IMR-90 (cell line): ENCODE results near the gene ARHGAP45.

Source experiments
- BHLHE40 ChIP-seq: fragments of 150-350 bp; IDR thresholded peaks from 2 replicates; pipeline ENCODE4 v1.6.1; 2016; ENCODE audit warnings: mild to moderate bottlenecking, low read depth, low read length
- CEBPB ChIP-seq: IDR thresholded peaks from 2 replicates; pipeline ENCODE4 v1.6.1; 2012; ENCODE audit warnings: low read depth, low read length, improper control_type of control experiment
- CHD1 ChIP-seq: IDR thresholded peaks from 2 replicates; pipeline ENCODE4 v1.6.1; 2012; ENCODE audit warnings: low read depth, low read length, improper control_type of control experiment
- FOS ChIP-seq: fragments of 150-350 bp; IDR thresholded peaks from 2 replicates; pipeline ENCODE4 v1.6.1; 2016; ENCODE audit warnings: low read depth, low read length
- MAFK ChIP-seq: IDR thresholded peaks from 2 replicates; pipeline ENCODE4 v1.6.1; 2012; ENCODE audit warnings: low read depth, low read length, improper control_type of control experiment
- MAZ ChIP-seq: IDR thresholded peaks from 2 replicates; pipeline ENCODE4 v1.6.1; 2012; ENCODE audit warnings: low read depth, mild to moderate bottlenecking, low read length, improper control_type of control experiment, moderate library complexity, borderline replicate concordance
- NFE2L2 ChIP-seq: fragments of 150-350 bp; IDR thresholded peaks from 2 replicates; pipeline ENCODE4 v1.6.1; 2016; ENCODE audit warnings: low read depth, mild to moderate bottlenecking, low read length
- POLR2A ChIP-seq: IDR thresholded peaks from 2 replicates; pipeline ENCODE4 v1.6.1; 2012; ENCODE audit warnings: mild to moderate bottlenecking, low read depth, low read length
- RAD21 ChIP-seq: IDR thresholded peaks from 2 replicates; pipeline ENCODE4 v1.6.1; 2012; ENCODE audit warnings: low read length, improper control_type of control experiment
- RFX5 ChIP-seq: IDR thresholded peaks from 2 replicates; pipeline ENCODE4 v1.8.0; 2012; ENCODE audit warnings: low read depth, mild to moderate bottlenecking, low read length, moderate library complexity
- SMC3 ChIP-seq: fragments of 150-350 bp; IDR thresholded peaks from 2 replicates; pipeline ENCODE4 v1.6.1; 2016; ENCODE audit warnings: low read depth, mild to moderate bottlenecking, antibody characterized with exemption, low read length, moderate library complexity
- TF ChIP-seq, protein P1 (sequence below): conservative IDR thresholded peaks from 2 replicates; pipeline ENCODE4 v1.5.1; 2012; ENCODE audit warnings: mild to moderate bottlenecking, low read depth, low read length, improper control_type of control experiment
- TF ChIP-seq, protein P2 (sequence below): fragments of 150-350 bp; IDR thresholded peaks from 2 replicates; pipeline ENCODE4 v1.6.1; 2017; ENCODE audit warnings: mild to moderate bottlenecking, antibody characterized with exemption, low read length, low read depth

DNA sequence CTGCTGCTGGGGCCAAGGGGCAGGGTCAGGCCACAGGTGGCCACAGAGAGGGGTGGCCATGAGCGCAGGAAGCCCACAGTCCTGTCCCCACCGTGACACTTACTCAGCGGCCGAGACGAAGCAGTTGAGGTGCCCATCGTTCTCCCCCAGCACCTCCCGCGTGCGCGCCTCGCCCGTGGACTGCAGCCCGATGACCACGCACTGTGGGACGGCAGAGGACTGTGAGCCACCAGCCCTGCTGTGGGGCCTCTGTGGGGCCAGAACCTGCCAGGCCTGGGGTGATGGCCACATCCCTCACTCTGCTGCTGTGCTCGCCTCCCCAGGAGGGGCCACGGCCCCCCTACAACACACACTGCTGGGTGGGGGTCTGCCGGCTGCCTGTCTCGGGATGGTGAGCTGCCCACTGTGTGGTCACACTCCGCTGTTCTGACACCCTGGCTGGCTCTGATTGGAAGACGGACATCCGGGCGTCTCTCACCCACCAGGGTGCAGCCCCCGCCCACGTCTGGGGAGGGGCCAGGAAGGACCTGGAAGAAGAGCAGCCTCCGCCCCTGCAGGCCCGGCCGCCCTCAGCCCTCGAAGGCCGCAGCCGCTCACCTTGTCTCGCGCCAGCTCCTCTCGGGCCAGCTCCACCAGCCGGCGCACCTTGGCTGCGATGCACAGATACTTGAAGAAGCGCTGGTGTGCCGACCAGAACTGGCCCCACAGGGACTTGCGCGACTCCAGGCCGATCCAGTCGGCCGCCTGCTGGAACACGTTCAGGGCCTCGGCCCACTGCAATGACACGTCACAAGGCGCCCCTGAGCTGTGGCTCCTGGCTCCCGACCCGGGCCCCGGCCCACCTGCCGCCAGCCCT is 50.0 kb downstream of the ARHGAP45 start:
- TF ChIP-seq, protein P1, sequence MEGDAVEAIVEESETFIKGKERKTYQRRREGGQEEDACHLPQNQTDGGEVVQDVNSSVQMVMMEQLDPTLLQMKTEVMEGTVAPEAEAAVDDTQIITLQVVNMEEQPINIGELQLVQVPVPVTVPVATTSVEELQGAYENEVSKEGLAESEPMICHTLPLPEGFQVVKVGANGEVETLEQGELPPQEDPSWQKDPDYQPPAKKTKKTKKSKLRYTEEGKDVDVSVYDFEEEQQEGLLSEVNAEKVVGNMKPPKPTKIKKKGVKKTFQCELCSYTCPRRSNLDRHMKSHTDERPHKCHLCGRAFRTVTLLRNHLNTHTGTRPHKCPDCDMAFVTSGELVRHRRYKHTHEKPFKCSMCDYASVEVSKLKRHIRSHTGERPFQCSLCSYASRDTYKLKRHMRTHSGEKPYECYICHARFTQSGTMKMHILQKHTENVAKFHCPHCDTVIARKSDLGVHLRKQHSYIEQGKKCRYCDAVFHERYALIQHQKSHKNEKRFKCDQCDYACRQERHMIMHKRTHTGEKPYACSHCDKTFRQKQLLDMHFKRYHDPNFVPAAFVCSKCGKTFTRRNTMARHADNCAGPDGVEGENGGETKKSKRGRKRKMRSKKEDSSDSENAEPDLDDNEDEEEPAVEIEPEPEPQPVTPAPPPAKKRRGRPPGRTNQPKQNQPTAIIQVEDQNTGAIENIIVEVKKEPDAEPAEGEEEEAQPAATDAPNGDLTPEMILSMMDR: no peak
- TF ChIP-seq SMC3 (no peak), NFE2L2 (no peak), POLR2A (no peak), RAD21 (no peak), CEBPB (no peak), MAZ (no peak), MAFK (no peak), CHD1 (no peak), FOS (no peak), RFX5 (no peak), BHLHE40 (no peak)
- TF ChIP-seq, protein P2, sequence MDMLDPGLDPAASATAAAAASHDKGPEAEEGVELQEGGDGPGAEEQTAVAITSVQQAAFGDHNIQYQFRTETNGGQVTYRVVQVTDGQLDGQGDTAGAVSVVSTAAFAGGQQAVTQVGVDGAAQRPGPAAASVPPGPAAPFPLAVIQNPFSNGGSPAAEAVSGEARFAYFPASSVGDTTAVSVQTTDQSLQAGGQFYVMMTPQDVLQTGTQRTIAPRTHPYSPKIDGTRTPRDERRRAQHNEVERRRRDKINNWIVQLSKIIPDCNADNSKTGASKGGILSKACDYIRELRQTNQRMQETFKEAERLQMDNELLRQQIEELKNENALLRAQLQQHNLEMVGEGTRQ: no peak
